ENCODE data around the gene JMJD8.
"Not testable (repeated sequence)": the region's sequence is repeated elsewhere in the genome, so short reads cannot be mapped to it uniquely, and the experiment has no call there.

JMJD8 gene

GRCh38 chr16:693766-694165 is 9.6 kb upstream of the JMJD8 start:
- in situ Hi-C loops (cut with HindIII; ENCODE audit: low sequenced_read_pairs) = no loop called here

- in situ Hi-C loops (cut with HindIII; ENCODE audit: low sequenced_read_pairs) = no loop called here
These were observed 9.2 kb upstream of the JMJD8 start for GRCh38 chr16:693364-693763.

GRCh38 chr16:692356-693108 is 8.4 kb upstream of the JMJD8 start:
- in situ Hi-C loops (cut with HindIII; ENCODE audit: low sequenced_read_pairs) = no loop called here

- in situ Hi-C loops (cut with HindIII; ENCODE audit: low sequenced_read_pairs) = not testable (repeated sequence)
These were observed 7.1 kb upstream of the JMJD8 start for GRCh38 chr16:691242-691641.

GRCh38 chr16:689175-689897 is 5.2 kb upstream of the JMJD8 start:
- in situ Hi-C loops (cut with HindIII; ENCODE audit: low sequenced_read_pairs) = no loop called here

- in situ Hi-C loops (cut with HindIII; ENCODE audit: low sequenced_read_pairs) = no loop called here
These were observed 3.4 kb upstream of the JMJD8 start for GRCh38 chr16:687499-687898.

GRCh38 chr16:686459-687260 is 2.5 kb upstream of the JMJD8 start:
- in situ Hi-C loops (cut with HindIII; ENCODE audit: low sequenced_read_pairs) = no loop called here

GRCh38 chr16:685967-686366 is 1.8 kb upstream of the JMJD8 start:
- in situ Hi-C loops (cut with HindIII; ENCODE audit: low sequenced_read_pairs) = no loop called here

GRCh38 chr16:684961-685696 is 995 bp upstream of the JMJD8 start:
- in situ Hi-C loops (cut with HindIII; ENCODE audit: low sequenced_read_pairs) = no loop called here

- in situ Hi-C loops (cut with HindIII; ENCODE audit: low sequenced_read_pairs) = no loop called here
These were observed 601 bp downstream of the JMJD8 start for GRCh38 chr16:683396-684070.

- in situ Hi-C loops (cut with HindIII; ENCODE audit: low sequenced_read_pairs) = no loop called here
These were observed 1.4 kb downstream of the JMJD8 start for GRCh38 chr16:682493-683395.

- in situ Hi-C loops (cut with HindIII; ENCODE audit: low sequenced_read_pairs) = no loop called here
These were observed 2.2 kb downstream of the JMJD8 start for GRCh38 chr16:681746-682427.

GRCh38 chr16:680967-681745 is 3.0 kb downstream of the JMJD8 start:
- in situ Hi-C loops (cut with HindIII; ENCODE audit: low sequenced_read_pairs) = no loop called here

GRCh38 chr16:680625-680945 is 3.5 kb downstream of the JMJD8 start:
- in situ Hi-C loops (cut with HindIII; ENCODE audit: low sequenced_read_pairs) = no loop called here

GRCh38 chr16:679814-680624 is 4.1 kb downstream of the JMJD8 start, which contains the start of gene STUB1:
Gene STUB1, plus strand, starts transcription at chr16:680410. Its CDS starts 116 bp downstream, at chr16:680526.
- in situ Hi-C loops (cut with HindIII; ENCODE audit: low sequenced_read_pairs) = no loop called here

GRCh38 chr16:678858-679813 is 5.0 kb downstream of the JMJD8 start:
- in situ Hi-C loops (cut with HindIII; ENCODE audit: low sequenced_read_pairs) = no loop called here

Measured in endothelial cell of hepatic sinusoid (primary cell).